Smooth muscle cell of the brain vasculature (primary cell): ENCODE results near the gene KRT5.

Source experiments
- DNase-seq: peaks from one replicate; pipeline ENCODE4 v3.0.0-alpha.2; 2012; ENCODE audit warnings: low read depth, low spot score

KRT5 gene

GRCh38 chr12:52519826-52520662, at the start of gene KRT5:
TSS of gene KRT5 (minus strand) at chr12:52520394. CDS start at chr12:52520296, 98 bp downstream.
- no peak for DNase-seq

GRCh38 chr12:52568111-52568510, 47.9 kb upstream of the KRT5 start:
- no peak for DNase-seq

GRCh38 chr12:52566847-52567291, 46.7 kb upstream of the KRT5 start:
- no peak for DNase-seq

- no peak for DNase-seq
Measured at GRCh38 chr12:52564582-52564981, 44.4 kb upstream of the KRT5 start.

GRCh38 chr12:52561880-52562449, 41.8 kb upstream of the KRT5 start:
- no peak for DNase-seq

- DNase-seq: no peak
Measured at GRCh38 chr12:52559979-52560378, 39.8 kb upstream of the KRT5 start.

- DNase-seq: no peak
Measured at GRCh38 chr12:52558781-52559445, 38.7 kb upstream of the KRT5 start.

- no peak for DNase-seq
Measured at GRCh38 chr12:52557476-52557875, 37.3 kb upstream of the KRT5 start.

GRCh38 chr12:52555577-52555976, 35.4 kb upstream of the KRT5 start:
- no peak for DNase-seq

GRCh38 chr12:52552681-52553195, 32.5 kb upstream of the KRT5 start, which contains the start of gene KRT71:
TSS of gene KRT71 (minus strand) at chr12:52553145. CDS start at chr12:52553077, 68 bp downstream.
- no peak for DNase-seq

GRCh38 chr12:52552055-52552454, 31.9 kb upstream of the KRT5 start:
- DNase-seq: no peak

GRCh38 chr12:52551216-52551865, 31.1 kb upstream of the KRT5 start:
- no peak for DNase-seq

- DNase-seq: no peak
Measured at GRCh38 chr12:52546126-52546525, 25.9 kb upstream of the KRT5 start.

- no peak for DNase-seq
Measured at GRCh38 chr12:52543985-52544883, 24.0 kb upstream of the KRT5 start.

- no peak for DNase-seq
Measured at GRCh38 chr12:52542785-52543318, 22.7 kb upstream of the KRT5 start.

- no peak for DNase-seq
Measured at GRCh38 chr12:52542157-52542556, 22.0 kb upstream of the KRT5 start.

GRCh38 chr12:52541709-52542108, 21.5 kb upstream of the KRT5 start:
- no peak for DNase-seq

- DNase-seq: no peak
Measured at GRCh38 chr12:52540531-52540930, 20.3 kb upstream of the KRT5 start.

GRCh38 chr12:52539821-52540173, 19.6 kb upstream of the KRT5 start:
- no peak for DNase-seq

GRCh38 chr12:52539083-52539820, 19.1 kb upstream of the KRT5 start:
- no peak for DNase-seq
